GM18907 (cell line): Measurements from ENCODE around the gene SLC35F3.
"Not testable (repeated sequence)": the region's sequence is repeated elsewhere in the genome, so short reads cannot be mapped to it uniquely, and the experiment has no call there.

Experiments
- ATAC-seq: cut with Tn5 transposase; IDR thresholded peaks from one replicate; pipeline ENCODE4 v1.9.1; 2021; ENCODE audit warnings: mild to moderate bottlenecking, moderate library complexity; ENCODE audit not compliant: unreplicated experiment

SLC35F3 gene

DNA sequence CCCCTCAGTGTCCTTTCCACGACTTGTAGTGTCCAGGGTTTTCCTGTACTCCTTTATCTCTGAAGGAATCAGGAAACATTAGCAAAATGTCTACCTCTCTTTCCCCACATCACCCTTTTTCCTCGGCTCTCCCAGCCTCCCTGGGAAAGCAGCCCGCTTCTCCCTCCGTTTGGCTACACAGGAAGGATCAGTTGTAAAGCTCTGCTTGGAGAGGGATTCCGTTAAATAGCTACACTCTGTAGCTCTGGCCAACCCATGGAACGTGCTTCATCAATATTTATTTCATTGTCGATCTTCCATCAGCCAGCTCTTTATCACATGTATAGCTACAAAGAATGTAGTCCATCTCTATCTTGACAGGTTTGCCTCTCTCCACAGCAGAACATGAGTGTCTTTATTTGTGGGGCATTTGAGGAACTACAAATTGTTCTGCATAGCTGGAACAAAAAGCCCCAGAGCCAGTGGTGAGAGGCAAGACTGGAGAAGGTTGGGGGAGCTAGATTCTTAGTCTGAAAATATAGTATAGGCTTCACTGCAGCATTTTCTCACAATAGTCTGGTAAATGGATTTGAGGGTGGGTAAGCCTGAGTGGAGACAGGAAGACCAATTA, 191.8 kb downstream of the SLC35F3 start:
- no peak for ATAC-seq

DNA sequence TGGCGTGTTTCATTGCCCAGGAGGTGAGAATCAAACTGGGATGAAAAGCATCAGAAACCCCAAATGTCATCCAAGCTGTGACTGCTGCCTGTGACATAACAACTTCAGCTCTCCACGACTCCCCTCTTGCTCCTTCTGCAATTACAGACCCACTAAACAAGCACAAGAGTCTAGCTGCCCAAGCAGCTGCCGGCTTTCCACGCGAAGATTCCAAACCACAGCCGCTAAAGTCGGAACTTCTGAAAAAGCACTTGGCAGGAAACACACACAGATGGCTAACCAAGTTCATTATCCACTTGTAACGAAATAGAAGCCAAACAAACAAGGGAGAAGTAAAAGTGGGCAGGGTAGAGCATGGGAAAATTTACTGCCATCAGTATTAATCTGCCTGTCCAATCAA, 198.1 kb downstream of the SLC35F3 start:
- no peak for ATAC-seq

DNA sequence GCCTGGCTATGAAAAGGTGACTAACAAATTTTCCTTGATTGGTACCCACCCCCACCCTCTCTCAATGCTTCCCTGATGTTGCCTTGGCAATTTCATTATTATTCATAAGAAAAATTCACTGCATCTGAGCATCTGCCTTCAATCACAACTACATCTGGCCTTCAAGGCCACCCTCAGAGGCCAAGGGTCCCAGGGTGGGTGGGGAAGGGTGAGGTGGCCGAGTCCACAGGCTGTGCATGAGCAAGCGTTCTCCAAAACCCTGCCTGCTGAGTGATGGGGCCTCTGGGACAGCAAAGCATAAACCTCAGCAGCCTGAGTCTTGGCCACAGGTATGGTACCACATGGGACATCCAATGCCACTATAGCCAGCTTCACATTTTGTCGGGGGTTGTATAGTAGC, 198.7 kb downstream of the SLC35F3 start:
- ATAC-seq: no peak

DNA sequence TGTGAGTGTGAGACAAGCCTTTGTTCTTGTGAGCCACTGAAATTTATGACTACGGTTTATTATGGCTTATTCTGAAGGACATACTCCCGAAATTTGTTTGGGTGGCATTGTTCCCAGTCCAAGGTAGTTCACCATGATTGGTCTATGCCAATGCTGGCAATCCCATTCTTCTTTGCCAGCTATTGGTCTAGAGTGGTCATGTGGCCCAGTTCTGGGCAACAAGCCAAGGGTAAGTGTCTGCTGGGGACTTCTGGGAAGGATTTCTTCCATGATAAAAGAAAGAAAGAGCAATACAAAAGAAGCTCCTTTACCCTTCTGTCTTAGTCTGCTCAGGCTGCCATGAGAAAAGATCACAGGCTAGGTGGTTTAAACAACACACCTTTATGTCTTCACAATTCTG, 201.6 kb downstream of the SLC35F3 start:
- no peak for ATAC-seq

DNA sequence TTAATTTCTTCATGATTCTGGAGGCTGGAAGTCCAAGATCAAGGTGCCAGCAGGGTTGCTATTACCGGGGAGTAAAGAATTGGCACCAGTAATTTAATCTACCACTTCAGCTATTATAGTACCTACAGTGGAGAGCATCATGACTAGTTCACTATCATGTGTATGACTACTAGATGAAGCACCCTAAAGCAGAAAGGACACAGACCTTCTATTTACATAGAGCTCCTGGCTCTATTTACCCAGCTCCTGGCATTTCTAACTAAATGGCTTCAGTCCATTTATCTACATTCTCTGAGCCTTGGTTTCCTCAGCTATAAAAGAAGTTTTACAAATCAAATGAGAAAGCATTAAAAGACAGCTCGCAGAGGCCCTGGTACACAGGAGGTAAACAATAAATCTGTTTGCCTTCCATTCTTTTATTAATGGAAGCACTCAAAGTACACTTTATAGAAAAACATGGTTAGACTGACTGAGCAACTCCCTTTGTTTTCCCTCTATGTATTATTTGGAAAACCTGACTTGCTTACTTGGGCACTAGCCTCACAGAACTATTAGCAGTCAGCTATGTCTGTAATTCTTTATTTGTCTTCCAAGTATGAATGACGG, 203.0 kb downstream of the SLC35F3 start:
- ATAC-seq: no peak

DNA sequence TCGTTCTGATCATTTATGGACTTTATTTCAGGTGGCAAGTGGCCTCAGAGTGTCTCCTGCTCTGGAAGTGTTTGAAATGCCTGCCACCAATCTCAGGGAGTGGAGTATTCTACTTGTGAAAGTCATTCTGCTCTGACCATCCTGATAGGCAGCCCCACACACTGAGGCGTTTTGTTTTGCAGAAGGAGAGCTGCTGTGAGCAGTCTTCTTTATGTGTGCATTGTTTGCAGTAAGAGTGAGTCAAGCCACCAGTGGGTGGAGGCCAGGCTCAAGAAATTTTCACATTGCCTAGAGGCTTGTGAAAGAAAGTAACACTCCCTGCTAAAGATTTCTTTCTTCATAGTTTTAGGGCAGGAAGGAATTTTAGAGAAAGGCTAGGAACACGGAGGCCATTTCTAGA, 204.4 kb downstream of the SLC35F3 start:
- ATAC-seq: no peak

DNA sequence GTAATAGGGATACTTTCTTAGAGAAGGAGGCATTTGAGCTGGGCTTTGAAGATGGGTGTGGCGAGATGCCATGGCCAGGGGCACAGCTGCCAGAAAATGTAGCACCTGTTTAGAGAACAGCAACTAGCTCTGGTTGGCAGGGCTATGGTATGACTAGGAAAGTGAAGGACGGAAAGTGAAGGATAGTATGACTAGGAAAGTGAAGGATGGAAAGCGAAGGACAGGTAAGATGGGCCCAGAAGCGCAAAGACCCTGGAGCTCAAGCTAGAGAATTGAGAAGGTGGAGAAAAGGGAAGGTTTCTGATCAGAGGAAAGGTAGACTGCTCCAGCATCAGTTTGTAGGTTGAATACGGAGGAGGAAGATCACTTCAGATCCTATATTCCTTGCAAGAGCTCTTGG, 205.4 kb downstream of the SLC35F3 start:
- ATAC-seq: no peak

DNA sequence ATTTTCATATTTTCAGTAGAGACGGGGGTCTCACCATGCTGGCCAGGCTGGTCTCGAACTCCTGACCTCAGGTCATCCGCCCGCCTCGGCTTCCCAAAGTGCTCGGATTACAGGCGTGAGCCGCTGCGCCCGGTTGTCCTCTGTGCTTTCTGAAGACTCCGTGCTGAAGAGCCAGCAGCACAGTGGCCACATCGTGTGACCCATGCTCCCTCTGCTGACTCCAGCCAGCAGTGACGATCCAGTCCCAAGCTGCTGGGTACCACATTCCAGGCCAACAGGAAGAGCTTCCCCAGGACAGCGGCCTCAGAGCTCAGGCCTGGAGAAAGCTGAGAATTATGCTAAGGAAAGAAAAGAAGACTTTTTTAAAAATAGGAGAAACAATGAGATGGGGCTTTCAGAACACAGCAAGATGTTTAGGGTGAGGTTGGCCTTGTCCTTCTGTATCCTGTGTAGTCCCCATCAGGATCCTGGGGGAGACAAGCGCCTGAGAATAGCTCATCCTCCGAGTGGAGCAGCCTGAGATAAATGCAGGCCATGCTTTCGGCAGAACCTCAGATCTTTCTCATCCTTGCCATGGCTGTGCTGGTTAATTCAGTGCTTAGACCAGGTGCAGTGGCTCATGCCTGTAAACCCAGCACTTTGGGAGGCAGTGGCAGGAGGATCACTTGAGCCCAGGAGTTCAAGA, 207.1 kb downstream of the SLC35F3 start:
- no peak for ATAC-seq

DNA sequence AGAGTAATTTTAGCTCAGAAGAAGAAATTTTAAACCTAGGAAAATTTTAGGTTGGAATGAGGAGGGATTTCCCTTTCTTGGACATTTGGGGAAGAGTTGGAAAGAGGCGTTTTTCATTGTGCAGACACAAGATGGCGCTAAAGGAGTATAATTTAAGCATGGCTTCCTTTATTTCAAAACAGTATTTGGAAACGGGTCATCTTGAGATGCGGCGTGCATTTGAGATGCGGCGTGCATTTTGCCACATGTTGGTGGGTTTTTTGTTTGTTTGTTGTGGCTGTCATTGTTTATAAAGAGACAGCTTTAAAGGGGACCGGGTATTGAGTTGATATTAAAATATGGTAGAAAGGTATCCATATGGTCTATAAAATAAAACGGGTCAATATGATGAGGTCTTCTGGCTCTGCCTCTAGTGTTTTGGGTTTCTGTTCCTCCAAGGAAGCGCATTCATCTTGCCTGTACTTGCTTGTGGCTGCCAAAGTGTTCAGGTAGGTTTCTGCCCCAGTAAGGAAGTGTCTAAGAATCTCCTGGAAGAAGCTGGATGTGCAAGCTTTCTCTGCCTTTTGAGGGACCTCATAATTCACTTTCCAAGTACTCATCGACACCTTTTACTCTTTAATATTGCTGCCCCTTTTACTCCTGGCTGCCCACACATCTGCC, 210.3 kb downstream of the SLC35F3 start:
- ATAC-seq: peak; percentile 48

DNA sequence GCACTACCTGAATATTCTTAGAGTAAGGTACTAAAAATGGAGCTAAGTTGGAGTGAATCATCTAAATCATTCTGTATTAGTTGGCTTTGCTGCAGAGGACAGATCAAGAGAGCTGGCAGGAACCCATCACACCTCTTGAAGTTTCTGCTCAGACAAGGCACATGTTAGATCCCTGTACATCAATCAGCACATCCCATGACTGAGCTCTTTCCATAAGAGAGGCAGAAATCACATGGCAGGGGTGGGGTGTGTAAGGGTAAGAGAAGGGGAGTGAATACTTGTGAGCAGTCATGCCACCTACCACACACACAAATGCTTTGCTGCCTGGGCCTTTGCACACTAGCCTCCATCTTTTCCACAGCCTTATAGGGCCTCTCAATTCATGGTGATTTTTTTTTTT, 214.4 kb downstream of the SLC35F3 start:
- no peak for ATAC-seq

DNA sequence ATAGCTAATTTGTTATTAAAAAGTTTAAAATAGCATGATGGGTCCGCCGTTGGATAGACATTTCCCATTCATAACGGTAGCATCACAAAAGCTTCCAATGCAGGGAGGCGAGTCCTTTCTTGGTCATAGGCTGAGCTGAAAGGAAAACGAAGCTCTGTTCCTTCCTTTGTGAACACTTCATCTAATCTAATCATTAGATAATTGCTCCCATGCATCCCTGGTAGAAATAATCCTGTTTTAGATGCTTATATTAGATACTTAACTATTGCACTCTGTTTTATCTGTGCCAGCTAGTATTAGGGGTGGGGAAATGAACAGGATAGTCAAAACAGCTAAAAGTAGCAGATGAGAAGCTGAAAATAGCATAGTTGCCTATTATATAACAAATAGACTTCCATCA, 215.0 kb downstream of the SLC35F3 start:
- ATAC-seq: no peak

DNA sequence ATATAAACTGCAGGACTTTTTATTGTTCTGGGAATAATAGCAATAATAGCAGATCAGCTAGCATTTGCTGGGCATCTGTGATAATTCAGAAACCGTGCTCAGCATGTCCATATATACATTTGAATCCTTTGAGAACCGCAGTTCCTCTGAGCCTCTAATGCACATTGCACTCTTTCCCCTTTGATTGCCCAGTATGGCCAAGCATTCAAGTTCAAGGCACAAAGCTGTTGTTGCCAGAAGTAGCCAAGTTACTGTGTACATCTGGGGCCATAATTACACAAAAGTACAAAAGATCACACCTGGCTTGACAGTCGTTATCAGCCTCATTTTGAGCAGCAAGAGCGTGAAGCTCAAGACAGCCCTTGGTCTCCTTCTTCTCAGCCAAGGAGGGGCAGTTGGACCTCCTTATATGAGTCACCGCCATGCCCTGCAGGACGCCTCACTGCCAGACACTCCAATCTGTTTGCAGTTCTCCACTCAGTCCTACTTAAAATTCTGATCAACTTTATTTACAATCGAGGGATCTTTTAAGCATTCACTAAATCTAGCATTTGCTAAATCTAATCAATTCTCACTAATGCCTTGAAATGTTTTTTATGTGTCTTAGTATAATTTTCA, 216.0 kb downstream of the SLC35F3 start:
- no peak for ATAC-seq

DNA sequence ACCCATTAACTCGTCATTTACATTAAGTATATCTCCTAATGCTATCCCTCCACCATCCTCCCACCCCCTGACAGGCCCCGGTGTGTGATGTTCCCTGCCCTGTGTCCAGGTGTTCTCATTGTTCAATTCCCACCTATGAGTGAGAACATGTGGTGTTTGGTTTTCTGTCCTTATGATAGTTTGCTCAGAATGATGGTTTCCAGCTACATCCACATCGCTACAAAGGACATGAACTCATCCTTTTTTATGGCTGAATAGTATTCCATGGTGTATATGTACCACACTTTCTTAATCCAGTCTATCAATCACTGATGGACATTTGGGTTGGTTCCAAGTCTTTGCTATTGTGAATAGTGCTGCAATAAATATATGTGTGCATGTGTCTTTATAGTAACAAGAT, 217.2 kb downstream of the SLC35F3 start:
- ATAC-seq: not testable (repeated sequence)

DNA sequence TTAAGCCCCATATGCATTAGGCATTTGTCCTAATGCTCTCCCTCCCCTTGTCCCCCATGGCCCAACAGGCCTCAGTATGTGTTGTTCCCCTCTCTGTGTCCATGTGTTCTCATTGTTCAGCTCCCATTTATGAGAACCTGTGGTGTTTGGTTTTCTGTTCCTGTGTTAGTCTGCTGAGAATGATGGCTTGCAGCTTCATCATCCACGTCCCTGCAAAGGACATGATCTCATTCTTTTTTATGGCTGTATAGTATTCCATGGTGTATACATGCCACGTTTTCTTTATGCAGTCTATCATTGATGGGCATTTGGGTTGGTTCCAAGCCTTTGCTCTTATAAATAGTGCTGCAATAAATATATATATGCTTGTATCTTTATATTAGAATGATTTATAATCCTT, 218.1 kb downstream of the SLC35F3 start:
- ATAC-seq: not testable (repeated sequence)

DNA sequence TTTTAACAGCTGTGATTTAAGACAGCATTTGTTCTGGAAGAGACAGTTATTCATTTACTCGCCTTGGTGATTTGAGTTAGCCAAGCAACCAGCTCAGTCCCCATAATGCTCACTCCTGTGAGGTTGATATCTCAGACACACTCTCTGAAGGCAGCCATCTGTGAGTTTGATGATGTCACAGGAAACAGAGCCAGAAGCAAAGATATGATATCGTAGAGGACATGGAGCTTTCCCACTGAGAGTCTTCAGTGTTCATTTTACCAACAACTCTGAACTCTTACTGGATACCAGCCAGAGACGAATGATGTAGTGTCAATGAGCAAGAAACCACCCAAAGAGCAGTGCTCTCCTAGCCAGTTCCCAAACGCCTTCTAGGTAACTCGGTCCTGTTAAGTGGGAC, 219.4 kb downstream of the SLC35F3 start:
- ATAC-seq: no peak

DNA sequence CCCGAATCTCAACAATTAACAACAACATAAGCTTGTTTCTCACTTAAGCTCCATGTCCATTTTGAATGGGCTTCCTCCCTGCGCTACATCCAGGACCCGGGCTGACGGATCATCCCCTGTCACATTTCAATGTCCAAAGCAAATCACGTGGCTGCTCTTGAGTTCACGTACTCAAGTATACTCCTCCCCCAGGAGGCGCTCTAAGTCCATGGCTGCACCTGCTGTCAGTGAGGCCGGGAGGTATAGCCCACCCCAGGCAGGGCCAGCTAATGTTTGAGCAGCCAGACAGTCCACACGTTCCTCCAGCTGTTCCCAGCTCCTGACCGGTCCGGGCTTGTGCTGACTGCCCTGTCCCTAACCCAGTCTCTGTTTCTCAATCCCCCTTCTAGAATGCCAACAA, 220.8 kb downstream of the SLC35F3 start:
- ATAC-seq: peak; percentile 65

DNA sequence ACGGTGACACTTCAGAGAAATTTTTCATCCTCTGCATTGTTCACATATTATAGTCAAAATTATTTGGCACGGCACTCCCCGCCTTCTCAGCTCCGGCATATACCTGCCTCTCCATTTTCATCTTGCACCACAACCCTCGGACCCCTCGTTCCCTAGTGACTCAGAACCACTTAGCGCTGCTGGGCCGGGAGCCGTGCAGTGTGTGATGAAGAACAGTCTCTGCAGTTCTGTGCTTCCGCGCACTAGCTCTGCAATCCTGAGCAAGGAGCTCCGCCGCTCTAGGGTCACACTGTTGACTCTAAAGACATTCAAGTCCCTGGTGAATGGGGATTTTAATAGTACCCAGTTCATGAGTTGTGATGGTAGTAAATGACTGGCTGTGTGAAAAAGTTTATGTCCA, 221.2 kb downstream of the SLC35F3 start:
- no peak for ATAC-seq

DNA sequence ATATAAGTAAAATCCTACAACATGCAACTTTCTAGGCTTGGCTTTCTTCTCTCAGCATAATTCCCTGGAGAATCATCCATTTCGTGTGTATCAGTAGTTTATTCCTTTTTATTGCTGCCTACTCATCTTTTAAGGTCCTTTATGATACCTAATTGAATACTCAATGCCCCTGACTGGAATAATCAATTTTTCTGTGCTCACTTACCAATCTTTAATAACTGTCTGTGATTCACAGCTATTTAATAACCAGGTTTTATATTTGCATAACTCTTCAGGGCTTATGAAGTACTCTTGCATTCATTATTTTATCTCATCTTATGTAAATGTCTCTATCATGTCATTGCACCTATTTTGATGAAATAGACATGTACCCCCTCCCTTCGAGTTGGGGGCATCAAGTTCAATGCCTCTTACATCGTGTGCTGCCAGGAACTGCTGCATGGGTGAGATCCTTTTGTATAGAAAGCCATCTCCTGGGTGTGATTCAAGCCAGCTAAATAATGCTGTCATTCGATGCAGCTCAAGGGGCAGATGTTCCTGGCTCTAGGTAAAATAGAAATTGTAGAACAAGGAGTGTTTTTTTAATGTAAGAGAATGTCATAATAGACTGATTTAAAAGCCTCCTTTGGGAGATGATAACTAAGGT, 222.7 kb downstream of the SLC35F3 start:
- no peak for ATAC-seq

DNA sequence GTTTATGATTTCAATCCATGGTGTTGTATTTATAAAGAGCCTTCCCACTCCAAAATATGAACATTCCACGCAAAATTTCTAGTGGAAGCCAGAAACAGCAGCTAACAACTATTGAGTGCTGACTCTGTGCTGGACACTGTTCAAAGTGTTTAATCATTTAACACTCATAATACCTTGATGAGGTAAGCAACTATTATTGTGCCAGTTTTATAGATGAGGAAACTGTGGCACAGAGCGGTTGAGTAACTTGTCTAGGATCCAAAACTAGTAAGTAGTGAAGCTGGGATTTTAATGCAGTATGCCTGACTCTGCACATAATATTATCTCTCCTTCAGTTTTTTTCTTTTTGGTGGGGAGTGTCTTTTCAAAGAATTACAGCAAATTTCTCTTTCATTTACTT, 228.3 kb downstream of the SLC35F3 start:
- no peak for ATAC-seq

DNA sequence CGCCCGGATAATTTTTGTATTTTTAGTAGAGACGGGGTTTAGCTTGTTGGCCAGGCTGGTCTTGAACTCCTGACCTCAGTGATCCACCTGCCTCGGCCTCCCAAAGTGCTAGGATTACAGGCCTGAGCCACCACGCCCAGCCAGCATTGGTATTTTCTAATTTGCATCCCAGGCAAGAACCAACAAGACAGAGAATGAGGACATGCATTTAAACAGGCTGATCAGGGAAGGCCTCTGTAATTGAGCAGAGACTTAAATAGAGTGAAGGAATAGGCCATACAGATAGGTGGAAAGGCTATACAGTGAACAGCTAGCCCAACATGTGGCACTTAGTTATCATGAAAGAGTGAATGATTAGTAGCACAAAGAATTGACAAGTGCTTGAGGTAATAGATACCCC, 230.4 kb downstream of the SLC35F3 start:
- ATAC-seq: no peak

DNA sequence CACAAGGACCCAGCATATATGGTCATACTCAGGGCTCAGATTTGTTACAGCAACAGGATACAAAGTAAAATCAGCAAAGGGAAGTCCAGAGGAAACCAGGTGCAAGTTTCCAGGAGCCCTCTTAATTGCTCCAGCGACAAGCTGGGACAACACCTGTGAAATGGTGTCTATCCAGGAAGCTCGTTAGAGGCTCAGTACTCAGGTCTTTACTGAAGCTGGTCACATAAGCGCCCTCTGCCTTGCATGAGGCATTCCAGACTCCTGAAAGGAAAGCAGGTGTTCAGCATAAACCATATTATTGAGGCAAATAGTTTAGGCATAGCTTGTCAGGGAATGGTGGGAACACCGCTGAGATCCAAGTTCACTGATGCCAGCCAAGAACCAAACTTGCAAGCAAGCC, 231.0 kb downstream of the SLC35F3 start:
- ATAC-seq: no peak
